HepG2 (cell line): ENCODE data around the gene CTSA. TPM values are rescaled to one million over a fixed set of nuclear protein-coding genes. Genes with fewer than 3 reads are reported as not detected.

Source experiments
- ETV6 ChIP-seq: sonication (generic); formaldehyde crosslinking; conservative IDR thresholded peaks from 2 replicates; pipeline ENCODE4 v1.4.0; 2020; ENCODE audit warnings: missing genetic modification reagents
- HOXA5 ChIP-seq: sonication (generic); formaldehyde crosslinking; IDR thresholded peaks from 2 replicates; pipeline ENCODE4 v1.4.0; 2020; ENCODE audit warnings: missing genetic modification reagents
- MYNN ChIP-seq: sonication (generic); formaldehyde crosslinking; IDR thresholded peaks from 2 replicates; pipeline ENCODE4 v1.4.0; 2020; ENCODE audit warnings: mild to moderate bottlenecking, low read depth, missing genetic modification reagents
- MZF1 ChIP-seq: sonication (generic); formaldehyde crosslinking; IDR thresholded peaks from 2 replicates; pipeline ENCODE4 v1.8.1; 2023; ENCODE audit warnings: mild to moderate bottlenecking, missing genetic modification reagents, borderline replicate concordance
- NFRKB ChIP-seq: fragments of 450-650 bp; IDR thresholded peaks from 2 replicates; pipeline ENCODE4 v1.6.1; 2017
- RELA ChIP-seq: sonication (generic); formaldehyde crosslinking; IDR thresholded peaks from 2 replicates; pipeline ENCODE4 v1.4.0; 2020; ENCODE audit warnings: missing genetic modification reagents
- SRSF1 ChIP-seq: fragments of 200-400 bp; formaldehyde crosslinking; optimal IDR thresholded peaks from 2 replicates; pipeline ENCODE3; 2017; ENCODE audit warnings: mild to moderate bottlenecking, low read depth, low read length, moderate library complexity
- ZNF260 ChIP-seq: sonication (generic); formaldehyde crosslinking; IDR thresholded peaks from 2 replicates; pipeline ENCODE4 v1.4.0; 2020; ENCODE audit warnings: missing genetic modification reagents, low read depth, mild to moderate bottlenecking, borderline replicate concordance
- ZNF577 ChIP-seq: sonication (generic); formaldehyde crosslinking; IDR thresholded peaks from 2 replicates; pipeline ENCODE4 v1.4.0; 2020; ENCODE audit warnings: mild to moderate bottlenecking, low read depth, missing genetic modification reagents, borderline replicate concordance
- polyA plus RNA-seq, 8 experiments: library from polyadenylated mRNA; depleted of rRNA in 3 of 8; stranded (reverse) in 7 of 8; unstranded in 1 of 8; fragments of >200 nt; fragmentation: Illumina TruSeq in 4 of 8; extraction: Trizol in 4 of 8; gene quantifications; 2 replicates each; pipeline versions ENCODE4 v1.2.1 to v1.2.3, GENCODE V29; 2011 to 2016; ENCODE audit warnings: low read depth in 4 of 8, missing spikeins in 1 of 8, mixed read lengths in 1 of 8; ENCODE audit not compliant: insufficient read depth in 1 of 8
- total RNA-seq, 5 experiments: library from RNA; depleted of rRNA; stranded (reverse); fragments of >200 nt; fragmentation: Illumina TruSeq; extraction: Trizol; gene quantifications; 2 replicates each; pipeline ENCODE4 v1.2.3, GENCODE V29; 2016; ENCODE audit warnings: low read depth in 1 of 5
- TF ChIP-seq, protein P1 (sequence below): sonication (generic); formaldehyde crosslinking; IDR thresholded peaks from 2 replicates; pipeline ENCODE4 v1.4.0; 2020; ENCODE audit warnings: missing genetic modification reagents
- TF ChIP-seq, protein P2 (sequence below): sonication (generic); formaldehyde crosslinking; IDR thresholded peaks from 2 replicates; pipeline ENCODE4 v1.4.0; 2020; ENCODE audit warnings: missing genetic modification reagents
- TF ChIP-seq, protein P3 (sequence below): IDR thresholded peaks from 2 replicates; pipeline ENCODE4 v1.6.1; 2012; ENCODE audit warnings: low read depth, low read length, improper control_type of control experiment
- TF ChIP-seq, protein P4 (sequence below): sonication (generic); formaldehyde crosslinking; IDR thresholded peaks from 2 replicates; pipeline ENCODE4 v1.4.0; 2020; ENCODE audit warnings: missing genetic modification reagents, borderline replicate concordance
- TF ChIP-seq, protein P5 (sequence below): sonication (generic); formaldehyde crosslinking; IDR thresholded peaks from 2 replicates; pipeline ENCODE4 v1.4.0; 2020; ENCODE audit warnings: missing genetic modification reagents; ENCODE audit errors: not compliant biosample characterization
- TF ChIP-seq, protein P6 (sequence below): IDR thresholded peaks from 2 replicates; pipeline ENCODE4 v1.6.1; 2016; ENCODE audit warnings: mild to moderate bottlenecking
- TF ChIP-seq, protein P7 (sequence below): sonication (generic); formaldehyde crosslinking; IDR thresholded peaks from 2 replicates; pipeline ENCODE4 v1.4.0; 2020; ENCODE audit warnings: mild to moderate bottlenecking, low read depth, missing genetic modification reagents

The CTSA gene
- total and polyA plus RNA-seq, 2 of the 13 experiments (the other 11 are each of a cell fraction or from before 2014, with no cell fraction given), result 202 to 231 TPM

DNA sequence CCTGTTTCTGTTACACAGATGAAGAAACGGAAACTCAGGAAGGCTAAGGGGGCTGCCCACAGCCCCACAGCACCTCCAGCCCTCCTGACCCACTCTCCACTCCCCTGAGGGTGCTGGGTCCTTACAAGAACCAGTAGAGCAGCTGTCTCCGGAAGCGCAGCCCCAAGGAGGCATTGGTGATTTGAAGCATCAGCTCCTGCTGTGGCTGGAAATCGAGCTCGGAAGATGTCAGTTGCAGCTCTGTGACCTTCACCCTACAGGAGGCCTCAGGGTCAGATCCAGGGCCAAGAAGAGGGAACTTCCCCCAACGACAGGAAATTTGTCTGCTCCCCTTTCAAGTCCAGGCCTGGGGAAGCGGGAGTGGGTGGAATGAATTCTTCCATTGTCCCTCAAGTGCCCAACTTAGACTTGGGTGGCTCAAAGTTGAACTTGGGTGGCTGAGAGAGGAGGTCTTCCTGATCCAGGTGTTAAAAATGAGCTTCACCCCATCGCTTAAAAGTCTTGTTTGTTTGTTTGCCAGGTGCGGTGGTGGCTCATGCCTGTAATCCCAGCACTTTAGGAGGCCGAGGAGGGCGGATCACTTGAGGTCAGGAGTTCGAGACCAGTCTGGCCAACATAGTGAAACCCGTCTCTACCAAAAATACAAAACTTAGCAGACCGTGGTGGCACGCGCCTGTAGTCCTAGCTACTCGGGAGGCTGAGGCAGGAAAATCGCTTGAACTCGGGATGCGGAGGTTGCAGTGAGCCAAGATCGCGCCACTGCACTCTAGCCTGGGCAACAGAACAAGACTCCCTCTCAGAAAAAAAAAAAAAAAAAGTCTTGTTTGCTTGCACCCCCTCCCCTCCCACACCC is 18.9 kb downstream of the CTSA start (continued):
- TF ChIP-seq, protein P1, sequence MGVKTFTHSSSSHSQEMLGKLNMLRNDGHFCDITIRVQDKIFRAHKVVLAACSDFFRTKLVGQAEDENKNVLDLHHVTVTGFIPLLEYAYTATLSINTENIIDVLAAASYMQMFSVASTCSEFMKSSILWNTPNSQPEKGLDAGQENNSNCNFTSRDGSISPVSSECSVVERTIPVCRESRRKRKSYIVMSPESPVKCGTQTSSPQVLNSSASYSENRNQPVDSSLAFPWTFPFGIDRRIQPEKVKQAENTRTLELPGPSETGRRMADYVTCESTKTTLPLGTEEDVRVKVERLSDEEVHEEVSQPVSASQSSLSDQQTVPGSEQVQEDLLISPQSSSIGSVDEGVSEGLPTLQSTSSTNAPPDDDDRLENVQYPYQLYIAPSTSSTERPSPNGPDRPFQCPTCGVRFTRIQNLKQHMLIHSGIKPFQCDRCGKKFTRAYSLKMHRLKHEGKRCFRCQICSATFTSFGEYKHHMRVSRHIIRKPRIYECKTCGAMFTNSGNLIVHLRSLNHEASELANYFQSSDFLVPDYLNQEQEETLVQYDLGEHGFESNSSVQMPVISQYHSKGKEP (CRISPR knock-in tag), result no peak
- no peak for TF ChIP-seq HOXA5 (CRISPR knock-in tag)
- no peak for TF ChIP-seq RELA (CRISPR knock-in tag)
- no peak for TF ChIP-seq NFRKB
- TF ChIP-seq, protein P2, sequence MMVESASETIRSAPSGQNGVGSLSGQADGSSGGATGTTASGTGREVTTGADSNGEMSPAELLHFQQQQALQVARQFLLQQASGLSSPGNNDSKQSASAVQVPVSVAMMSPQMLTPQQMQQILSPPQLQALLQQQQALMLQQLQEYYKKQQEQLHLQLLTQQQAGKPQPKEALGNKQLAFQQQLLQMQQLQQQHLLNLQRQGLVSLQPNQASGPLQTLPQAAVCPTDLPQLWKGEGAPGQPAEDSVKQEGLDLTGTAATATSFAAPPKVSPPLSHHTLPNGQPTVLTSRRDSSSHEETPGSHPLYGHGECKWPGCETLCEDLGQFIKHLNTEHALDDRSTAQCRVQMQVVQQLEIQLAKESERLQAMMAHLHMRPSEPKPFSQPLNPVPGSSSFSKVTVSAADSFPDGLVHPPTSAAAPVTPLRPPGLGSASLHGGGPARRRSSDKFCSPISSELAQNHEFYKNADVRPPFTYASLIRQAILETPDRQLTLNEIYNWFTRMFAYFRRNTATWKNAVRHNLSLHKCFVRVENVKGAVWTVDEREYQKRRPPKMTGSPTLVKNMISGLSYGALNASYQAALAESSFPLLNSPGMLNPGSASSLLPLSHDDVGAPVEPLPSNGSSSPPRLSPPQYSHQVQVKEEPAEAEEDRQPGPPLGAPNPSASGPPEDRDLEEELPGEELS (CRISPR knock-in tag), result peak; percentile 78
- no peak for TF ChIP-seq ZNF260 (CRISPR knock-in tag)
- TF ChIP-seq, protein P3, sequence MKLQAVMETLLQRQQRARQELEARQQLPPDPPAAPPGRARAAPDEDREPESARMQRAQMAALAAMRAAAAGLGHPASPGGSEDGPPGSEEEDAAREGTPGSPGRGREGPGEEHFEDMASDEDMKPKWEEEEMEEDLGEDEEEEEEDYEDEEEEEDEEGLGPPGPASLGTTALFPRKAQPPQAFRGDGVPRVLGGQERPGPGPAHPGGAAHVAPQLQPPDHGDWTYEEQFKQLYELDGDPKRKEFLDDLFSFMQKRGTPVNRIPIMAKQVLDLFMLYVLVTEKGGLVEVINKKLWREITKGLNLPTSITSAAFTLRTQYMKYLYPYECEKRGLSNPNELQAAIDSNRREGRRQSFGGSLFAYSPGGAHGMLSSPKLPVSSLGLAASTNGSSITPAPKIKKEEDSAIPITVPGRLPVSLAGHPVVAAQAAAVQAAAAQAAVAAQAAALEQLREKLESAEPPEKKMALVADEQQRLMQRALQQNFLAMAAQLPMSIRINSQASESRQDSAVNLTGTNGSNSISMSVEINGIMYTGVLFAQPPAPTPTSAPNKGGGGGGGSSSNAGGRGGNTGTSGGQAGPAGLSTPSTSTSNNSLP, result no peak
- TF ChIP-seq, protein P4, sequence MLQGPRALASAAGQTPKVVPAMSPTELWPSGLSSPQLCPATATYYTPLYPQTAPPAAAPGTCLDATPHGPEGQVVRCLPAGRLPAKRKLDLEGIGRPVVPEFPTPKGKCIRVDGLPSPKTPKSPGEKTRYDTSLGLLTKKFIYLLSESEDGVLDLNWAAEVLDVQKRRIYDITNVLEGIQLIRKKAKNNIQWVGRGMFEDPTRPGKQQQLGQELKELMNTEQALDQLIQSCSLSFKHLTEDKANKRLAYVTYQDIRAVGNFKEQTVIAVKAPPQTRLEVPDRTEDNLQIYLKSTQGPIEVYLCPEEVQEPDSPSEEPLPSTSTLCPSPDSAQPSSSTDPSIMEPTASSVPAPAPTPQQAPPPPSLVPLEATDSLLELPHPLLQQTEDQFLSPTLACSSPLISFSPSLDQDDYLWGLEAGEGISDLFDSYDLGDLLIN, result no peak; the same call in 1 of the 2 replicates
- no peak for TF ChIP-seq ZNF577 (CRISPR knock-in tag)
- TF ChIP-seq, protein P5, sequence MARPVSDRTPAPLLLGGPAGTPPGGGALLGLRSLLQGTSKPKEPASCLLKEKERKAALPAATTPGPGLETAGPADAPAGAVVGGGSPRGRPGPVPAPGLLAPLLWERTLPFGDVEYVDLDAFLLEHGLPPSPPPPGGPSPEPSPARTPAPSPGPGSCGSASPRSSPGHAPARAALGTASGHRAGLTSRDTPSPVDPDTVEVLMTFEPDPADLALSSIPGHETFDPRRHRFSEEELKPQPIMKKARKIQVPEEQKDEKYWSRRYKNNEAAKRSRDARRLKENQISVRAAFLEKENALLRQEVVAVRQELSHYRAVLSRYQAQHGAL (CRISPR knock-in tag), result no peak
- TF ChIP-seq MYNN (CRISPR knock-in tag), result no peak
- TF ChIP-seq, protein P6, sequence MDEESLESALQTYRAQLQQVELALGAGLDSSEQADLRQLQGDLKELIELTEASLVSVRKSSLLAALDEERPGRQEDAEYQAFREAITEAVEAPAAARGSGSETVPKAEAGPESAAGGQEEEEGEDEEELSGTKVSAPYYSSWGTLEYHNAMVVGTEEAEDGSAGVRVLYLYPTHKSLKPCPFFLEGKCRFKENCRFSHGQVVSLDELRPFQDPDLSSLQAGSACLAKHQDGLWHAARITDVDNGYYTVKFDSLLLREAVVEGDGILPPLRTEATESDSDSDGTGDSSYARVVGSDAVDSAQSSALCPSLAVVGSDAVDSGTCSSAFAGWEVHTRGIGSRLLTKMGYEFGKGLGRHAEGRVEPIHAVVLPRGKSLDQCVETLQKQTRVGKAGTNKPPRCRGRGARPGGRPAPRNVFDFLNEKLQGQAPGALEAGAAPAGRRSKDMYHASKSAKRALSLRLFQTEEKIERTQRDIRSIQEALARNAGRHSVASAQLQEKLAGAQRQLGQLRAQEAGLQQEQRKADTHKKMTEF (CRISPR knock-in tag), result 0 out of 2 replicates have a peak, but pooled peaks have one; percentile 53
- no peak for TF ChIP-seq SRSF1
- no peak for TF ChIP-seq MZF1 (CRISPR knock-in tag)
- TF ChIP-seq, protein P7, sequence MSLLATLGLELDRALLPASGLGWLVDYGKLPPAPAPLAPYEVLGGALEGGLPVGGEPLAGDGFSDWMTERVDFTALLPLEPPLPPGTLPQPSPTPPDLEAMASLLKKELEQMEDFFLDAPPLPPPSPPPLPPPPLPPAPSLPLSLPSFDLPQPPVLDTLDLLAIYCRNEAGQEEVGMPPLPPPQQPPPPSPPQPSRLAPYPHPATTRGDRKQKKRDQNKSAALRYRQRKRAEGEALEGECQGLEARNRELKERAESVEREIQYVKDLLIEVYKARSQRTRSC, result no peak
- no peak for TF ChIP-seq ETV6 (CRISPR knock-in tag)
